GM13976 (cell line): ENCODE measurements around the gene ARL4A.
"Not testable (repeated sequence)": the region's sequence is repeated elsewhere in the genome, so short reads cannot be mapped to it uniquely, and the experiment has no call there.

Experiments used
- DNase-seq: peaks from one replicate; pipeline ENCODE4 v3.0.0; 2012; ENCODE audit warnings: low spot score
- CTCF ChIP-seq: IDR thresholded peaks from 2 replicates; pipeline ENCODE4 v1.5.1; 2012; ENCODE audit warnings: borderline replicate concordance, mild to moderate bottlenecking; ENCODE audit not compliant: insufficient read depth; ENCODE audit errors: extremely low read depth, missing control alignments, control extremely low read depth
- in situ Hi-C: fragments of 300-500 bp; cut with MboI; formaldehyde crosslinking; loops from one replicate; pipeline ENCODE4 v1.12.0; 2022; ENCODE audit warnings: low sequenced_read_pairs, mixed read lengths, inconsistent platforms; ENCODE audit not compliant: unreplicated experiment

The ARL4A gene

DNA sequence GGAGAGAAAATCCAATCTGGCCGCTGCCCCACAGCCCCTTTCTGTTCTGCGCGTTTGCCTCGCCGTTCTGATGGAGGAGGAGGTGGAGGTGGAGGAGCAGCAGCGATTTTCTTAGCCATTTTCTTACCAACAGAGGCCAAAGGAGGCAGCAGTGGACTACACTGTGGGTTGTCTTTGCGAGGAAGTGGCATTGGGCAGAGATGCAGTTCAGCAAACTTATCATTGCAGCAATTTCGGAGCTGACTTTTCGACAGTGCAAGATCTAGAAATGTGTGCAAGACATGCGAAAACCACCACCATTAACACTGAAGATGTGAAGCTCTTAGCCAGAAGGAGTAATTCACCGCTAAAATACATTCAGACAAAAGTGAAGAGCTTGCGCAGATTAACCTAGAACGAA is 1.9 kb upstream of the ARL4A start:
- DNase-seq = no peak

GRCh38 chr7:12686234-12686890 is 1.1 kb upstream of the ARL4A start:
- DNase-seq = peak; percentile 89
- peak; percentile 97 for TF ChIP-seq CTCF
- in situ Hi-C loops = no loop called here

More for the DNA sequence above, 1.9 kb upstream of the ARL4A start:
- no peak for TF ChIP-seq CTCF
- in situ Hi-C loops = no loop called here

- in situ Hi-C loops = no loop called here
- no peak for DNase-seq
- TF ChIP-seq CTCF = no peak
Measured at GRCh38 chr7:12687718-12688171, 312 bp downstream of the ARL4A start.

DNA sequence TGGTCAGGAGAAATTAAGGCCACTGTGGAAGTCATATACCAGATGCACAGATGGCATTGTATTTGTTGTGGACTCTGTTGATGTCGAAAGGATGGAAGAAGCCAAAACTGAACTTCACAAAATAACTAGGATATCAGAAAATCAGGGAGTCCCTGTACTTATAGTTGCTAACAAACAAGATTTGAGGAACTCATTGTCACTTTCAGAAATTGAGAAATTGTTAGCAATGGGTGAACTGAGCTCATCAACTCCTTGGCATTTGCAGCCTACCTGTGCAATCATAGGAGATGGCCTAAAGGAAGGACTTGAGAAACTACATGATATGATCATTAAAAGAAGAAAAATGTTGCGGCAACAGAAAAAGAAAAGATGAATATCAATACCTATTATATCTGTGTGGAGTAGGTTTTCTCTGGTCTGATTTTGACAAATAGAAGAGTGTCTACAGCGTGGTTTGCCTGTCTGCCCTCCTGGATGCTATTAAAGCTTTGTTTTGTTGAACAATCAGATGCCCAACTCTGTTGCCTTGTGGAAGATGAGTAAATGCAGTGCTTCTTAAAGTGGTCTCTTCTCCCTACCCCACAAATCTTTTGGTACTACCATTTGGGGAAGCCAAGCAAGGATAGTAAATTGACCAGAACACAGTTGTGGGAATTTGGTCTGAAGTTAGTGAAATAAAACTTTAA is 1.2 kb downstream of the ARL4A start:
- DNase-seq, in situ Hi-C loops: not testable (repeated sequence)

DNA sequence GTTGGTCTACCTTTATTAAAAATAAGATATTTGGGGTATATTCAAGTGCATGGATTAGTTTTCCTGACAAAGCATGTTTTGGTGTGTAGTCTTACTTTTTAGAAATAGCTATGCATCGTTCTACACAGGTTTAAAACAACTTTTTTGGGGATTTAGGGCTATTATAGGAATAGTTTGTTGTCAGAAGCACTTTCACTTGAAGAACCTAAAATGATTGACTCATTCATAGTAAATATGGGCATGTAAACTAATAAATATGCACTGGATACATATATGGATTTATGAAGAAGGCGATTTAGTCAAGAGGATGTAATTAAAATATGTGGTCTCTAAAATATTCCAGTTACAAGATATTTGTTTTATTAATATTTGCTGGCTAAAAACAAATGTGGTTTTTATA is 2.0 kb downstream of the ARL4A start:
- in situ Hi-C loops = no loop called here

DNA sequence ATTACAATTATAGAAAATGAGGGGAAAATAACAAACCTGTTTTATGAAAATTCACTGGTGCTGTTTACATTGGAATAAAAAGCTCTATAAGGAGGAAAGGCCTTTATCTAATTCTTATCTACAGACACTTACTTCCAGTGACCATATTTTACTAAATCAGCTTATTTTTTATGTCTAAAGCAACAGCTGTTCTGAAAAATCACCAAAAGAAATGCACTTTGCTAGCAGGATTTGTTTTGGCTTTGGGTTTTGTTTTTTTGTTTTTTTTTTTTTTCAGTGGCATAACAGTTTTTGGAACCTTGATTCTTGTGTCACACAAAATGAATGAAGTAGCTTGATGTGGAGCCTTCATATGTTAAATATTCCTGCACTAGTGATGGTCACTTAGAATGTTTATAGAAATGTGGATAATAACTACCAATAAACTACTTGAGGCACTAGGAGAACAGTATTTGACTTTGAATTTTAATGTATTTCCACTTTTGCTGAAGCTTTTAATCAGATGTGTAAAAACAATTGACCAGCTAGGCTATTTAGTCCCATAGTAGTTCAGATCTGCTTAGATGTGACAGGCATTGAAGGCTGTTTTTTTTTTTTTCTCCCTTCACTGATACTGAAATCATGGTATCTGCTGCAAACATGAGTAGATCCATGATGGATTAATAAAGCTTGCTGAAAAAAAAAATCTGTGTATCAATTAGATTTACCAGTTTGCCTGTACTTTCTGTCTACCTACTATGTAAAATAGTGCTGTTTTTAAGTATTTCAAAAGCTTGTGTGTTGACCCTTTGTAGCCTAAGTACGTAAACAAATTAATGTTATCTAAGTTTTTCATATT is 2.8 kb downstream of the ARL4A start:
- DNase-seq = no peak
- TF ChIP-seq CTCF = no peak

More for the DNA sequence above, 2.0 kb downstream of the ARL4A start:
- no peak for TF ChIP-seq CTCF
- DNase-seq = no peak

DNA sequence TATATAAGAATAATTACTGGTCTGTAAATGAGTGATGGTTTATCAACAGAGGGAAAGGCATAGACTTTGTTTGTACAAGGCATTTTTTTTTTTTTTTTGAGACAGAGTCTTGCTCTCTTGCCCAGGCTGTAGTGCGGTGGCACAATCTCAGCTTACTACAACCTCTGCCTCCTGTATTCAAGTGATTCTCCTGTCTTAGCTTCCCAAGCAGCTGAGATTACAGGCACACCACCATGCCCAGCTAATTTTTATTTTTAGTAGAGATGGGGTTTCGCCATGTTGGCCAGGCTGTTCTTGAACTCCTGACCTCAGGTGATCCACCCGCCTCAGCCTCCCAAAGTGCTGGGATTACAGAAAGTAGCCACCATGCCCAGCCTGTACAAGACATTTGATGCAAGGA is 4.0 kb downstream of the ARL4A start:
- DNase-seq, in situ Hi-C loops: not testable (repeated sequence)

More for the DNA sequence above, 2.8 kb downstream of the ARL4A start:
- in situ Hi-C loops = no loop called here
